Hematopoietic multipotent progenitor cell treated with erythropoietin and hydrocortisone succinate and interleukin-3 and kit ligand, for 17 days (in vitro differentiated cells): Measurements from ENCODE around the gene FOXL2.

Experiments
- DNase-seq: peaks from one replicate; pipeline ENCODE4 v3.0.0-alpha.2; 2015; ENCODE audit warnings: low spot score

FOXL2 gene

DNA sequence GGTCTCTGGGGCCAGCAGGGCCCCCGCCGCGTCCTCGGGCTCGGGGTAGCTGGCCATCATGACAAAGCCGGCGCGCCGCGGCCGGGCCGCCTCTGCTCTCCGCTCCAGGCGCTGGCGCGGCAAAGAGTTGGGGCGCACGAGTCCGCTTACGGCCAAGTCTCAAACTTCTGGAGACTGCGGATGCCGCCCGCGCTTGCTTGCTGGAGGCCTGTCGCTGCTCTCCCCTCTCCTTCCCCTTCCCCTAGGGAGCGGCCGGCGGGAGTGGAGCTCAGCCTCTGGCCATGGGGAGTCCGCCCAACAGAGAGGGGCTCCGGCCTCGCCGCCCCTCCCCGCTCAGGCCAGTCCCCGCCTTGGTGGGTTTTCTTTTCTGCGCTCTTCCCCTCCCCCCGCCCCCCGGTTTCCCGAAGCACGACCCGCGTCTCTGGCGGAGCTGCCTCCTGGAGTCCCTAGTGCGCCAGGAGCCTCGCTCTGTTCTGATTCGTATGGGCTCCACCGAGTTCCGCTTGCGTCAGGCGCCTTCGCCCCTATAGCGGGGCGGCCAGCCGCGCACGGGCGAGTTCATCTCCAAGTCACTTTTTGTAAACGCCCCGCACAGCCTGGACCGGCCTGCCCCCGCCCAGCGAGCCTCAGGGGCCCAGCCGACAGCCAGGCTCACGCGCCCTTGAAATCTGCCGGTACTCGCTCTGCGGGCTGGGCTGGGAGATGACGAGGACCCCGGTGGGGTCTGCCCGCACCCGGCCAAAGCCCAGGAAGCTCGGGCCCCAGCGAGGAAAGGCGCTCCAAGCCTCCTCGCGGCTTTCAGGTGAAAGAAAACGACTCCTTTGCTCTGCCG, at the start of gene FOXL2, which contains the start of gene FOXL2NB:
FOXL2 (minus strand) TSS at position 475 of the 832 bp plus-strand sequence; CDS start at position 60, 415 bp downstream.
FOXL2NB (plus strand) TSS at position 555 of the 832 bp plus-strand sequence; CDS start at position 703, 148 bp downstream.
- DNase-seq: no peak

DNA sequence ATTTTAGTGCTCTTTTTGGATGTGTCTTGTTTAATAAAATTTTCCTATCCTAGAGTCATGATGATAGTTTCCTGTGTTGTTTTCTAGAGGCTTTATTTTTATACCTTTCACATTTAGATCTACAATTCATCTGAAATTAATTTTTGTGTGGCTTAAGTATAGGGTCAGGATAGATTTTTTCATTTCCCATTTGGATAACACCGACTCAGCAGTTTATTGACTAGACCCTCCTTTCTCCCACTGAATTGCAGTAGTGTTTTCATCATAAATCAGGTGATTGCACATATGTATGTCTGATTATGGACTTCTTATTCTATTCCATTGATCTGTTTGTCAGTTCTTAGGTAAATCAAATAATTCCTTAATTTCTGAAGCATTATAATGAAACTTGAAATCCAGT, 48.8 kb upstream of the FOXL2 start:
- no peak for DNase-seq

DNA sequence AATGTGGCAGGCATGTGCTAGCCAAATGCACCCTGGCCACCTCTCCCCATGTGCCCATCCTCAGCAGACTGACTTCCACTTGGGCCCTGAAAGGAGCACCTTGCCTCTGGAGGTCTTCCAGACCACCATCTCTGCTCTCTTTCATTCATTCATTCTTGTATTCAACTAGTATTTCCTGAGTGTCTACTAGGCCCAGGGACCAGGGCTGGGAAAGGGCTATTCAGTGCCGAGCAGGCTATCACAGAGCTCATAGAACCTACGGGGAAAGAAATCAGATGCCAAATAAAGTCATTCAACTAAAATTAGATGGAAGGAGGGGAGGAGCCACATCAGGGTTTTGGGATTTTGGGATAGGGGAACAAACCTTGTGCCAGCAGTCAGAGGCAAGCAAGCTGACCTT, 40.2 kb upstream of the FOXL2 start:
- no peak for DNase-seq

- DNase-seq: no peak
Observed at GRCh38 chr3:138985932-138986331, 39.0 kb upstream of the FOXL2 start.

GRCh38 chr3:138984816-138985215, 37.9 kb upstream of the FOXL2 start:
- no peak for DNase-seq

GRCh38 chr3:138976047-138976446, 29.1 kb upstream of the FOXL2 start:
- DNase-seq: no peak

- no peak for DNase-seq
Observed at GRCh38 chr3:138975351-138975750, 28.4 kb upstream of the FOXL2 start.

DNA sequence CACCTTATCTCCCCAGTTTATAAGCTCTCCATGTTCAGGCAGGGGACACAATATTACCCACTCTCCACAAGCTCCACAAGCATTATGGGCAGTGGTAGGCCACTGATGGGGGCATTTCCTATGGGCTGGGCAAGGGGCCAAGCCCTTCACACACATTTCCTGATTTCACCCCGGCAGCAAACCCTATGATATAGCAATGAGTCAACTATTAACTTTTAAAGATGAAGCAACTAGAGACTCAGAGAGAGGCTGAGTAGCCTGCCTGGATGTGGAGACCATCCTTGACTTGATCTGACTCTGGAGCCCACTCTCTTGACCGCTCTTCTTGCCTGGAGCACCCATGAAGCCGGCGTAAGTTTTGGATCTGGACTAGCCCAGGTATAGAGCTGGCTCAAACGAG, 27.5 kb upstream of the FOXL2 start:
- DNase-seq: no peak

DNA sequence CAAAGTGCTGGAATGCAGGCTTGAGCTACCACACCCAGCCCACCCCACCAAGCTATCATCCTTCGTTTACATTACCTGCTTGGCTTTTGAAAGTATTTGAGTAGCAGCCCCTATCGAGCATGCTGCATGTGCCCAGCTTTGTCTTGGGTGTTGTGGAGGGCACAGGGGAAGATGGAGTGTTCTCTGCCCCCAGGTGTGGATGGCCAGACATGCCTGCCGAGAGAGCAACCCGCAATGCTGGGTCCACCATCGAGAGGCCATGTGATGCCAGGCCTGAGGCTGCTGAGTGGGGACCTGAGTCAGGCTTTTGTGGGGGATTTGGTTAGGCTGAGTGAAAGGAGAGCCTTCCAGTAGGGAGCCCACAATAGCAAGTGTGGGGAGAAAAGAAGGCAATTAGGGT, 26.0 kb upstream of the FOXL2 start:
- DNase-seq: no peak

DNA sequence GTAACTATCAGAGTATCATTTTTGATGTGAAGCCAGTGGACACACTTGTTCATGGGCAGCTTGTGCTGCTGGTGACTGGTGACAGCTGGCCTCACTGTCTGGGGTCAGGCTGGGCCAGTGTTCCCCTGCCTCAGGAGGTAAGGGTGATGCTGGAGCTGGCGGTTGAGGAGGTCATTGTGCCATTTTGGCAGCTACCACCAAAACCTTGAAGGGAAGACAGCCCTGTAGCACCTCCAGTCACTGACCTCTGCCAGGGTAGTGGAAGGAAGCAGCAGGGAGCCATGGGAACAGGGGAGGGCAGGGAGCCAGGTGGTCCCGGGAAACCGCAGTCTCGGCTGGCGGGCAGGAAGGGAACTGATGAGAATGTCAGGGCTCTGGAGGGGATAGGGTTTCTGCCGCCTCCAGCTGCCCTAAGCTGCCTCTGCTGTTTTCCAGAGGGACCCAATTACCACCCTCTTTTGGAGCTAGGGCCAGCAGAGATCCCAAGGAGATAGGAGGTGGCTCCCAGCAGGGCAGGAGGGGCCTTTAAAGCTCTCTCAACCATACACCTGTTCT, 24.9 kb upstream of the FOXL2 start:
- DNase-seq: no peak

- no peak for DNase-seq
Observed at GRCh38 chr3:138964923-138965322, 18.0 kb upstream of the FOXL2 start.

DNA sequence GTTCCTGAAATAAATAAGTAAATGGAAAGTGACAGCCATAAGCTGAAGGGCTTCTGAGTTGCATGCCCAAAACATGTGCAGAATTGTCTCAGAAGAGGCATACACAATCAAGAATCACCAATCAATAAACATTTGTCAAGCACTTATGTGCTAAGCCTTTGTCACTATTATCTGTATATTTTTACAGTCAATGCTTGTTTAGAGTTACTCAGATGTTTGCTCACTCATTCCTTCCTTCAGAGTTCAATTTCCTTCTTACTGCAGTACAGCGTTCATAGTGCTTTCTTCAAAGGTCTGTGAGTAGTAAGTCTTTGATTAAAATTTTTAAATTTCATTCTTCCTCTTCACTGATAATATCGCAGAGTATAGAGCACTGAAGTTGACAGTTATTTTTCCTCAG, 17.3 kb upstream of the FOXL2 start:
- DNase-seq: no peak

GRCh38 chr3:138962854-138963560, 16.1 kb upstream of the FOXL2 start:
- DNase-seq: no peak

DNA sequence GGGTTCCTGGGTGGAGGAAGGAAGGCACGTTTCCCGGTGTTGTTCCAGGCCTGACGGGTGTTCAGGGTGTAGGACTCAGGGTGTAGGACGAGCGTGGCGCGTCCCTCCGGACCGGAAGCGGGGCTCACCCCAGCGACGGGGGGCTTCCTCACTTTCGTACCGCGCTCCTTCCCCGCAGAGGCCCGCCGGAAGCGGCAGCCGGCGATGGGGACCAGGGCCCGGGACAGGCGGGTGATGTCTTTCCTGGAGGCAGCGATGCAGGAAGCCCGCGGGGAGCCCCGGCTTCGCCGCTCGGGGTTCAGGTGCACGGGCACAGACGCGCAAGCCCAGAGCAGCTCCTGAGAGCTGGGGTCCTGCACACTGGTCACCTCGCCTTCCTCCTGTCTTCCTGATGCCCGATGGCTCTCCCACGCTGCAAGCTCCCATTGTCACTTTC, 13.5 kb upstream of the FOXL2 start:
- no peak for DNase-seq

DNA sequence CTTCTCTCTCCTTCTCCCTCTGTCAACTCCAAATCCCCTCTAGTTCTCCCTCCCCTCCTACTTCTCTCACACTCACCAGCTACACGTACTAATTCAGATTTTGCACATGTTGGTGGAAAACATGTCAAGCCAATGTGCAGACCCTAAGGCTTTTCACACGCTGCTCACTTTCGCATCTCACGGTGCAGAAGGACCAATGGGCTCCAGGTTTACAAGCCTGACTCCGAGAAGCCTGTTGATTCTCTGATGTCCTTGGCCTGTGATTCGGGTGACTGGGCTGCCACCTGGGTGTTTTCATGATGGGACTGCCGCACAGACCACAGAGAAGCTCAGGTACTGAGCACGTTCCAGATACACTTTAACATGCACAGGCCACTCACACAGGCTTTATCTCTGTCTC, 3.8 kb upstream of the FOXL2 start:
- no peak for DNase-seq

DNA sequence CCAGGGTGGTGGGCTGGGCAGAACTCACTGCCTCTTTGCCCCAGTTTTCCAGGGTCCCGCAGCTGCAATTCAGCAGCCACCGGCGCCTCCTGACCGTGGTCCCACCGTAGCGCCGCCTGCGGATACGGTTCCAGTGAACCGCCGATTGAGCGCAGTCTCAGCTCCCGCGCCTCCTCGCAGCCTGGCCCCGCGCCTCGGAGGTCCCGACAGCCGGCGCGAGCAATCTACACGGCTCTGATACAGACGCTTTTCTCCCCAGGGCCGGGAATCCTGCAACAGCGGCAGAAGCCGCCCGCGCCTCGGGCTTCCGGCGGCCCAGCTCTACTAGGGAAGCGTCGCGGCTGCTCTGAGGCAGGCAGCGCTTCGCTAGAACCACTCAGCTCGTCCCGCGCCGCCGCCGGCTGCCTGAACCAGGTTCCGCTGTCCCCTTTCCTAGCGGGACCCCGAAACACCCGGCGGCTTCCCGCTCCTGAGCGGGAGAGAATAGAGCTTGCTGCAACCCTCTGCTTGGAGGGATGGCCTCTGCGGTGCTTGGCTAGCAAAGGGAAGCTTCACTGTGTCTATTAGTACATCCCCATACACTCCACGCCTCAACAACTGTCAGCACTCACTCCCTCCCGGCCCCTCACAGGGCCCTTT, 3.2 kb upstream of the FOXL2 start:
- no peak for DNase-seq

GRCh38 chr3:138949445-138950005, 2.6 kb upstream of the FOXL2 start:
- no peak for DNase-seq

- no peak for DNase-seq
Observed at GRCh38 chr3:138949002-138949418, 2.1 kb upstream of the FOXL2 start.

- DNase-seq: no peak
Observed at GRCh38 chr3:138948371-138949001, 1.5 kb upstream of the FOXL2 start.

DNA sequence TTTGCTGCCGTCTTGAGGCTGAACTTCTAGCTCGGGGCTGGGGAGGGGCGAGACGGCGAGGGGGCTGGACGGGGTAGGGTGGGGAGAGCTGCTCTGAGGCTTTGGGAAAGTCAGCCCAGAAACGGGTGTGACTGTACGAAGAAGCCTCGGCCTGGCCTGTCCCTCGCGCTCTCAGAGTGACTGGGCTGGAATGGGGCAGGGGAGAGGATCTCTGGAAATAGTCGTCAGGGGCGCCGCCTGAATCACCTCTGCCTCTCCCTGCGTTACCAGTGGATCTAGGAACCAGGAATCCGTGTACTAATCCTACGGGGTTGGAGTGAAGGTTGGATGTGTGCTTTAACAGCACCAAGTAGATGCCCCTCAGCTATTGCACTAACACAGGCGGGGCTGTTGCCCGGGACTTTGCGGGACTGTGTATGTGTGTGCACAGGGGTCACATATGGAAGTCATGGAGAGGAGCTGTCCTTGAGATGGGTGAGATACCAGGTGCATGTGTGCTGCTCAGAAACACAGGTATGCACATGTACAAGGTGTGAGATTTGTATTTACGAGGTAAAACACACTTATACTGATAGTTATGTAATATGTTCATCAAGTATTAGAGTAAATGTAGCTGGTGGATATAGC, 671 bp upstream of the FOXL2 start:
- no peak for DNase-seq
